Adrenal gland (tissue), 5 donors: ENCODE measurements around the gene POLE3.

Experiments
- POLR2A ChIP-seq, 2 donors: fragments of 450-650 bp; IDR thresholded peaks; one replicate each; pipeline ENCODE4 v1.6.1; 2017; ENCODE audit warnings: antibody characterized with exemption in 2 of 2, mild to moderate bottlenecking in 2 of 2, moderate library complexity in 1 of 2
- TF ChIP-seq, protein P1 (sequence below), 6 experiments: fragments of 450-650 bp in 4 of 6; fragments of 200-600 bp in 2 of 6; sonication (generic) in 1 of 6; IDR thresholded peaks; 1 replicate in 5 of 6; 2 replicates in 1 of 6; pipeline versions ENCODE4 v1.5.1 to v1.8.0; 2016 to 2021; ENCODE audit warnings: antibody characterized with exemption in 6 of 6, mild to moderate bottlenecking in 2 of 6, moderate library complexity in 1 of 6
- donor health status: DM: no; HTN: no; CAD: no.

- TF ChIP-seq, protein P1, sequence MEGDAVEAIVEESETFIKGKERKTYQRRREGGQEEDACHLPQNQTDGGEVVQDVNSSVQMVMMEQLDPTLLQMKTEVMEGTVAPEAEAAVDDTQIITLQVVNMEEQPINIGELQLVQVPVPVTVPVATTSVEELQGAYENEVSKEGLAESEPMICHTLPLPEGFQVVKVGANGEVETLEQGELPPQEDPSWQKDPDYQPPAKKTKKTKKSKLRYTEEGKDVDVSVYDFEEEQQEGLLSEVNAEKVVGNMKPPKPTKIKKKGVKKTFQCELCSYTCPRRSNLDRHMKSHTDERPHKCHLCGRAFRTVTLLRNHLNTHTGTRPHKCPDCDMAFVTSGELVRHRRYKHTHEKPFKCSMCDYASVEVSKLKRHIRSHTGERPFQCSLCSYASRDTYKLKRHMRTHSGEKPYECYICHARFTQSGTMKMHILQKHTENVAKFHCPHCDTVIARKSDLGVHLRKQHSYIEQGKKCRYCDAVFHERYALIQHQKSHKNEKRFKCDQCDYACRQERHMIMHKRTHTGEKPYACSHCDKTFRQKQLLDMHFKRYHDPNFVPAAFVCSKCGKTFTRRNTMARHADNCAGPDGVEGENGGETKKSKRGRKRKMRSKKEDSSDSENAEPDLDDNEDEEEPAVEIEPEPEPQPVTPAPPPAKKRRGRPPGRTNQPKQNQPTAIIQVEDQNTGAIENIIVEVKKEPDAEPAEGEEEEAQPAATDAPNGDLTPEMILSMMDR (IDR thresholded peaks at IDR 0.05): no peak
- no peak for TF ChIP-seq POLR2A (IDR thresholded peaks at IDR 0.05)
Measured at GRCh38 chr9:113381909-113382411, 28.5 kb downstream of the POLE3 start.
